ENCODE data around the gene REXO1.

Gene REXO1

GRCh38 chr19:1849886-1850398 is 1.7 kb upstream of the REXO1 start:
- DNase-seq (ENCODE audit: low read depth, low spot score): no peak

DNA sequence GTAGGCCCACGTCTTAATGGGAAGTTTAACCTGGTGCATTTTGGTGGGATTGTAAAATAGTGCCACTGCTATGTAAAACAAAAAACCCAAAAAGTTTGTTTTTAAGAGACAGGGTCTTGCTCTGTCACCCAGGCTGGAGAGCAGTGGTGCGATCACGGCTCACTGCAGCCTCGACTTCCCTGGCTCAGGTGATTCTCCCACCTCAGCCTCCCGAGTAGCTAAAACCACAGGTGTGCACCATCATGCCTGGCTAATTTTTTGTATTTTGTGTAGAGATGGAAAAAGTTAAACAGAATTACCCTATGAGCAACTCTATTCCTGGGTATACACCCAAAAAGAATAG is 820 bp upstream of the REXO1 start:
- no peak for DNase-seq (ENCODE audit: low read depth, low spot score)

DNA sequence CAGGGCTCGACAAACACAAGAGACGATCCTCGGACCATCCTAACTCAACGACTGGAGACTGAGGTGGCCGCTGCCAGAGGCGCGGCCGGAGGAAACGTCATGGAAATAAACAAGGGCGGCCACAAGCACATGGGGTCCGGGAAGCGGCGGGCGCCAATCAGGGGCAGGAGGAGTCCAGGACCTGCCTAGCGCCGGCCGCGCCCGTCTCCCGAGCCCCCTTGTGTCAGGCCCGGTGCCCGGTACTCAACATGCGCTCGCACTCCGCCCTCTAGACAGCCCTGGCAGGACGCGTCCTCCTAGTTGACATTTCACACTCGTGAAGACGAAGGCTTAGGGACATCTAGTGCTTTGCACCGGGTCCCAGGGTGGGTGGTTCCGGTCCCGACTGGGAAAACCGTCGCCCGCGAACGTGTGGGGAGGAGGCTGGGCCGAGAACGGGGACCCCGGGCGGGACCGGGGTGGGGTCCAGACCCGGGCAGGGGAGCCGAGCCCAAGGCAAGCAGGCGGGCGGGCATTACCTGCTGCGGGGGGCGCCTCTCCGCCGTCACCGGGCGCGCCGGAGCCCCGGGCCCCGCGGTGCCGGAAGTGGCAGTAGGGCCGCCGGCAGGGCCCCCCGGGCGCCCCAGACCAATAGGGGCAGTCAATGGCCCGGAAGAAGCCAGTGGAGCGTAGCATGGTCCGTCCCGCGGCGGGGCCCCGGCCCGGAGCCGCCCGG is 442 bp downstream of the REXO1 start:
- no peak for DNase-seq (ENCODE audit: low read depth, low spot score)

DNA sequence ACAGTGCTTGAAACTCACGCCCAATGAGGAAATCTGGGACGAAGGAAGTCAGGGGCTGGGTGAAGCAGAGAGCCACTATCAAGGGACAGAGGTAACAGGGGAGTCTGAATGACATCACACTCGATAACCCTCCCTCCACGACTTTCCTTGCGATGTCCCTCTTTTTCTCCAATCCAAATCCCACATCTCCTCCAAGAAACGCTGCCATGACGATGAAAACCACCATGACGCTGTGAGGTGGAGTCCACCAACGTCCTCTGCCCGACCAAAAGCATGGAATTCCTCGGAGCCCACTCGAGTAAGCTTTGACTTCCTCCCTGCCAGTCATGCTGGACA is 967 bp downstream of the REXO1 start:
- no peak for DNase-seq (ENCODE audit: low read depth, low spot score)

GRCh38 chr19:1846517-1847204 is 1.6 kb downstream of the REXO1 start:
- no peak for DNase-seq (ENCODE audit: low read depth, low spot score)

- DNase-seq (ENCODE audit: low read depth, low spot score): no peak
Measured at GRCh38 chr19:1845642-1846041, 2.6 kb downstream of the REXO1 start.

DNA sequence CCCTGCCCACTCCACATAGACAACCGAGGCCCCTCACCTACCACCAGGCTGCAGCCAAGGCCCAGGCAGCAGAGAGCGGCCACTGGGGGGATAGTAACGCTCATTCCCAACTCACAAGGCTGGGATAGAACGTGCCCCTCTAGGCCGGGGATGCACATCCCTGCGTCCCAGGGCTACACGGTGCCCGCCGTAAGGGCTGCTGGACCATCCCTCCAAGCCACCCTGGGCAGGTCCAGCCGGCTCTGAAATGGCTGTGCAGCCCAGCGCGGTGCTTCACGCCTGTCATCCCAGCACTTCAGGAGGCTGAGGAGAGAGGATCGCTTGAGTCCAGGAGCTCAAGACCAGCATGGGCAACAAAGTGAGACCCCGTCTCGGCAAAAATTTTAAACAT is 3.2 kb downstream of the REXO1 start:
- DNase-seq (ENCODE audit: low read depth, low spot score): no peak

- DNase-seq (ENCODE audit: low read depth, low spot score): no peak
Measured at GRCh38 chr19:1844513-1845124, 3.7 kb downstream of the REXO1 start.

GRCh38 chr19:1843646-1844394 is 4.5 kb downstream of the REXO1 start:
- no peak for DNase-seq (ENCODE audit: low read depth, low spot score)

- no peak for DNase-seq (ENCODE audit: low read depth, low spot score)
Measured at GRCh38 chr19:1843116-1843515, 5.2 kb downstream of the REXO1 start.

GRCh38 chr19:1841209-1841924 is 6.9 kb downstream of the REXO1 start:
- no peak for DNase-seq (ENCODE audit: low read depth, low spot score)

- no peak for DNase-seq (ENCODE audit: low read depth, low spot score)
Measured at GRCh38 chr19:1840541-1841115, 7.7 kb downstream of the REXO1 start.

DNA sequence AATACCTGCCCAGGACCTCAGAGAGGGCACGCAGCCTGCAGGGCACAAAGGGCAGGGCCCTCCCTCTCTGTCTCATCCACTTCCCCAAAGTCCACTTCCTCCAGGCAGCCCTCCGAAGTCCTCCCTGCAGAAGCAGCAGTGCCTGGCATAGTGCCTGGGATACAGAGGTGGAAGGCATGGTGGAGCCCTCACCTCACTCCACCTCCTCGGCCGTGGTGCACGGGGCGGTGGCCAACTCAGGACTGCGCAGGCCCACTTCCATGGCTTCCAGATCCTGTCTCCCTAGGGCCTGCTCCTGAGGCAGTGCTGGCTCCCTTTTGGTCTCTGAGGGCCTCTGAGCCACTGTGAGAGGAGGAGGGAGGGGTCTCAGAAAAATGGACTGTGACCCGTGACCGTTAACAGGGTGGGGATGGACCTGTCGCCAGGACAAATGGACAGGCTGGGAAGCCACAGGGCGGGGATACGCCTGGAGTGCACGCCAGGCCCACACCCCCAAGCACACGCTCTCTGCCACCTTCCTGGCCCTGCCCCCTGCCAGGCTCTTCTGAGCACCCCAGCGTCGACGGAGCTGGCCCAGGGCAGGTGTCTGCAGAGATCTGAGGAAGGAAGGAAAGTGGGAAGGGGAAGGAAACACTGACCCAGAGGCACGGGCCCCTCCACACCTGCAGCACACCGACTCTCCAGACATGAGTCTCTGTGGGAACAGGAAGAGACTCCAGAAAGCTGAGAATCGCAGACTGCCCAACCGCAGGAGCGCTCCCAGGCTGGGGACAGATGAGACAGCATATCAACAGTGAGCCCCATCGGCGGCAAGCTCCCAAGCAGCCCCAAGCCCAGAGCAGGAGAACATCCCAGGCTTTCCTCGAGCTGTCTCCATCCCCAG is 8.4 kb downstream of the REXO1 start:
- DNase-seq (ENCODE audit: low read depth, low spot score): no peak

- no peak for DNase-seq (ENCODE audit: low read depth, low spot score)
Measured at GRCh38 chr19:1837625-1838105, 10.6 kb downstream of the REXO1 start.

DNA sequence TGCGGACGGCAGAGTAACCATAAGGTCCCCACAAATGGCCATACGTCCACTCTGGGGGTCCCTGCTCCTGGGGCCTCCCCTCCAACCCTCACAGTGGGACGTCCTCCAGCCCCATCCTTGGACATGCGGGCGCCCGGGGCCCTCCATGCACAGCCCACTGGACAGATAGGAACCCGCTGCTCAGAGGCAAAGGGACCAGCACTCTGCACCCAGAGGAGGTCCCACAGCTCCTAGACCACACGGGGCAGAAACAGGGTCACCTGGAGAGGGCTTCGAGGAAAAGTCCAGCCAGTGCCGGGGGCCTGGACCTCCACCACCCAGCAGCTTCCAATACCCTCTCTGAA is 11.1 kb downstream of the REXO1 start:
- DNase-seq (ENCODE audit: low read depth, low spot score): no peak

DNA sequence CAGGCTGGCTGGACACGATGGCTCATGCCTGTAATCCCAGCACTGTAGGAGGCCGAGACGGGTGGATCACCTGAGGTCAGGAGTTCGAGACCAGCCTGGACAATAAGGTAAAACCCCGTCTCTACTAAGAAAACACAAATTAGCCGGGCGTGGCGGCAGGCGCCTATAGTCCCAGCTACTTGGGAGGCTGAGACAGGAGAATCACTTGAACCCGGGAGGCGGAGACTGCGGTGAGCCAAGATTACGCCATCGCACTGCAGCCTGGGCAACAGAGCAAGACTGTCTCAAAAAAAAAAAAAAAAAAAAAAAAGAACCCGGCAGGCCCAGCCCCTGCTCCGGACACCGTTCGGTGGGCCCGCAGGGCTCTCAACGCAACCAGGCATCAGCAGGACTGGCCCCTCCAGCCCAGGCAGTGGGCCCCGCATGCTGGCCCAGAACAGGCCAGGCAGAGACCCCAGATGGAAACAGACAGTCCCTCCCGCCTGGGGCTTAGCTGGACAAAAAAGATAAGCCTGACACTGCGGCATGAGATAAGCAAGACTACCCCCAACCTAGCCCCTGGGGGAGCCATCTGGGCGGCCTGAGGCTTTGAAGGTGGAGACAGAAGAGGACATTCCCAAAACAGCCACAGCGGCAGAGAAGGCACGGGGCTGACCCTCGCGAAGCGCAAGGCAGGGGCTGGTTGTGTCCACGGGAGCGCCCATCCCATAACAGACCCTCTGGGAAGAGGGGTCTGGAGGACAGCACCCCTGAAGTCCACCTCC is 11.6 kb downstream of the REXO1 start:
- DNase-seq (ENCODE audit: low read depth, low spot score): no peak

- DNase-seq (ENCODE audit: low read depth, low spot score): no peak
Measured at GRCh38 chr19:1833540-1833939, 14.7 kb downstream of the REXO1 start.

DNA sequence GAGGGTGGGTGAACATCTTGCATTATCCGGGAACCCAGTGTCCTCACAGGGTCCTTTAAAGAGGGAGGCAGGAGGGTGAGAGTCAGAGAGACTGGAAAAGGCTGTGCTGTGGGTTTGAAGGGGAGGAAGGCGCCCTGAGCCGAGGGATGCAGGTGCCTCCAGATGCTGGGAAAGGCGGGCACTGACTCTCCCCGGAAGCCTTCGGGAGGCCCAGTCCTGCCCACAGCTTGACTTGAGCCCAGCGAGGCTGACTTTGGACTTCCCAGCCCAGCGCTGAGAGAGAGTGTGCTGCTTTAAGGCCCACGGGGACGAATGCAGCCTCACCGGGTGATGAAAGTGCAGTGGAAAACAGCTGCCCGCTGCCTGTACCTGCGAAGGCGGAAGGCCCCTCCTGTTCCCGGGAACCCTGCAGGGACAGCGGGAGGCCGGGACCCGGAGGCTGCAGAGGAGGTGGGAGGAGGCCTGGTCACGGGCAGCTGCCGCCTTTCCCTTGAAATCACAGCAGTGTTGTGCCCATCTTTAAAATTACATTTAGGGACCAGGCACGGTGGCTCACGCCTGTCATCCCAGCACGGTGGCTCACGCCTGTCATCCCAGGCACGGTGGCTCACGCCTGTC is 16.1 kb downstream of the REXO1 start:
- no peak for DNase-seq (ENCODE audit: low read depth, low spot score)

DNA sequence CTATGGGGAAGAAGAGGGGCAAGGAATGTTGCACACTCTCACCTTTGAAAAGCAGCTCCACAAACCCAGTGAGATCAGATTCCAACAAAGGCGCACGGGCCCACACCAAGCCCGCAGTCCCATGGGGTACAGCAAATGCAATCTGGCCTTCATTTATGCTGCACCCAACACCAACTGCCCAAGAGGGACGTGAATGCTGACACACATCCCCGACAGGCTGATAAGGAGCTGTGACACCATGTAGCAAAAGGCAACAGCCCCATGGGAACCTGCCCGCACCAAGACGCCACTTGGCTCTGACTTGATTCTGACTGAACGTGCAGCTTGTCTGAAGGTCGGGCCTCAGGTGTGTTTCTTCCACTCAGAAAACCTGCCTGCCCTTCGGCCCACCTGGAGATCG is 17.3 kb downstream of the REXO1 start:
- no peak for DNase-seq (ENCODE audit: low read depth, low spot score)

Measured in brain pericyte (primary cell).